Stimulated activated CD4-positive, alpha-beta T cell treated with anti-CD3 and anti-CD28 coated beads, Interleukin-1b, Interleukin-23, amount 100 ng/mL, for 1 hour (primary cell): ENCODE results near the gene CNDP1.

Experiments used
- DNase-seq, 2 donors: peaks; one replicate each; pipeline ENCODE4 v3.0.0-alpha.2; 2020; ENCODE audit warnings: low read depth in 2 of 2

The CNDP1 gene

GRCh38 chr18:74582642-74583041, 48.3 kb downstream of the CNDP1 start:
- no peak for DNase-seq

GRCh38 chr18:74587441-74587840, 53.1 kb downstream of the CNDP1 start:
- DNase-seq: no peak

GRCh38 chr18:74589021-74589420, 54.7 kb downstream of the CNDP1 start:
- DNase-seq: no peak

DNA sequence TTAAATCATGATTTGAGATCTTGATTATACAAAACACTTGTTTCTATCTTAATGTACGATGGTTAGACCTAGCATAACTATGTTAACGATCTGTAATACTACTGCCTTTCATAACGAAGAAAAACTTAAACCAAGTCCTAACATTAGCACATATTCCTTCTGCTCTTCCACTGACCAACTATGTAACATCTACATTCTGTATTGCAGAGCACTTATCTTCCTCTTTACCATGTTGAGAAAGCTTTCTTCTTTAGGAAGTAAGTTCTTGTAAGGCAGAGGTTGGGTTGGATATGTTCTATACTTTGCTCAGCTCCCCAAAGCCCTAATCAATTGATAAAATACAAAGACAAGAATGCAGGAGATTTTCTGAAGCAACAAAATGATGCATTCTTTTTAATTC, 55.5 kb downstream of the CNDP1 start:
- no peak for DNase-seq

GRCh38 chr18:74590671-74591070, 56.4 kb downstream of the CNDP1 start:
- DNase-seq: no peak

DNA sequence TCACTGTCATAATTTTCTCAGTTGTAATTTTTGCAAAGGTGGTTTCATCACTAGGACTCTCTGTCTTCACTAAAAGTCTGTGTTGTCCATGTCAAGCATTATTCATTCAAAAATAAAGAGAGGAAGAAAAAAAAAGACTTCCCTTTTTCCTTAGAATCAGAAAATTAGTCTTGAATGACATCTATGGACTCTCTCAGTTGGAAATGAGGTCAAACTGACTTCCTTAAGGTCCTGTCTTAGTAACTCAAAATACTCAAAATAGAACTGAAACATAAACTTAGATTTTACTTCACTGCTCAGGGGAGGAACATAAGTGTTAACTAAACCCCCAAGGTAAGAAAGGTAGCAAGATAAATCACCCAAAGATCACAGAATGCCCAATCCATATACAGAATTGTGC, 61.1 kb downstream of the CNDP1 start:
- DNase-seq: no peak

DNA sequence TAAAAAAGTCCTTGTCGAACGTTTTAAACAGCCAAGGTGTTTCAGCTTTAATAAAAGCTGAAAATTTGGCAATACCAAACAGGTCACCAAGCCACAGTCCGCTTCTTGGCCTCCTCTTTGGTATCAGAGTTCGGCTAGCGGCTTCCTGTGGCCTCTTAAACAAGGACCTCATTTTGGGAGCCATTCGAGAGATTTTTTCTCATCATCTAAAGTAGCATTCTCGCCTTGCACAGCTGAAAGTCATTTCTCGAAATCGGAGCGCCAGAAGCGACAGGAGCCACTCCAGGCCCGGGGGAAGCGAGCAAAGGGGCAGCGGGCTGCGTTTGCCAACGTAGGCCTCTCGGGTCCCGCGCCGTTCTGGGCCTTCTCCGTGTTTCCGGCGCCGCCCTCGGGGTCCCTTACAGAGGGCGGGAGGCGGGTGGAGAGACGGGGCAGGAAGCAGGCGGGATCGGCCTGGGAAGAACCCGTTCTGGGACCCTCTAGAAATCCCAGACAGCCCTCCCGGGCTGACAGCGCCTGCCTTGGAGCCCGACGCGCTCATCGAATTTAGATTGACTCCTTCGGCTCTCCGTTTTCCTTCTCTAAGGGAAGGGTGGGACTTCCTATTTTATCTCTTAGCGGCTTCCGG, 62.8 kb downstream of the CNDP1 start:
- DNase-seq: peak; percentile 11 to 43

DNA sequence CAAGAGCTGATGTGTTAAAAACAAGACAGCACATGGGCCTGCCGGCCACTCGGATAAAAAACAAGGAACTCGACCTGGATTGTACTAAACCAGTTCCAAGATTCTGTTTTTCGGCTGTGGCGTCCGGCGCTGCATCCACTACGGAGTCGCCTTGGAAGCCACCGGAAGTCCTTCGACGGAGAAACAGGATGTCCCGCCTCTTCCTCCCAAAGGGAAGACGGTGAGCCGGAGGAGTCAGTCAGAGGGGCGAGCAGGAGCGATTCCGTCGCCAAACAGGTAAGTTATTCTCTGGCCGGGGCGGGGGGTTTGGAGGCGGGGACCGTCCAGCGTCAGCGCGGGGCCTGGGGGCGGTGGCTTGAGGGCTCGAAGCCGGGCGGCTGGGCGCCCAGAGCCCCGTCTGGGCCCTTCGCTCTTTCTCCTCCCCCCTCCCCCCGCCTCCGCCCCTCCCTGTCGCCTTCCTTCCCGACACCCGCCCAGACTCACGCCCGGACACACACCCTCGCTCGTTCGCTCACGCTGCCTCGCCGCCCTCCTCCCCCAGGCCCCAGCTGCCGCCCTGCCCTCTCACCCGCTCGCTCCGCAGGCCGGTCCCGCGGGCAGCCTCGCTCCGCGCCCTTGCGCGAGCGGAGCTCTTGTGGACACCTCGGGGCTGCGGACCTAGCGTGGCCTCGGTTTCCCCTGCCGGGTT, 63.5 kb downstream of the CNDP1 start, which contains the start of gene ZNF407:
Gene ZNF407, plus strand, starts transcription at position 209 of the 688 bp plus-strand sequence. CDS start 33,150 bp downstream, outside the sequence.
- DNase-seq: peak; percentile 58 to 67

DNA sequence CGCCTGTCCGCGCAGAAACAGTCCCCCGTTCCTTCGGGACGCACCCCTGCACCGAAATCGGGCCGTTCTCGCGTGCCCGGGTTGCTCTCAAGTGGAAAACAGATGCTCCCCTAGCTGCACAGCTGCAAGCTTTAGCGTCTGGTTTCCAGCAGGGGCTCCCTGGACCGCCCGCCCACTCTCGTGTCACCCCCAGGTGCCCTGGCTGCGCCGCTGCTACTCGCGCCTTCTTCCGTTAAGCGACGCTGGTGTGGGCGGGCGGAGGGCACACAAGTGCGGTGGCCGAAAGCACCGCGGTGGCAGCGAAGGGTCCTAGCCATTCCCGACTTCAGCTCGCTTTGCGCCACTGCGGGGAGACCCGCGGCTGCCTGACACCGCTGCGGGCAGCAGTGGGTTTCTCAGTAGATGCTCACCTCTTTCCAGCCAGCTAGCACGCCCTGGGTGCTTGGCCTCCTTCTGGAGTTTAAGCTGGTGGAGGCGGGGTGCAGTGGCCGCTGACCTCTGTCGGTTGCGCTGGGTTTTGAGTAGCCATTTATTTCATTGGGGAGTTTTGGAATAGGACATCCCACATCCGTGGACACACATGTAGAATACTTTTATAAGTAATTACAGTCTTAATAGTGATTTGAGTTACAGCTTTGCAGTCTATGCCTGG, 64.2 kb downstream of the CNDP1 start:
- DNase-seq: peak; percentile 22 to 39

GRCh38 chr18:74604361-74604760, 70.1 kb downstream of the CNDP1 start:
- no peak for DNase-seq

DNA sequence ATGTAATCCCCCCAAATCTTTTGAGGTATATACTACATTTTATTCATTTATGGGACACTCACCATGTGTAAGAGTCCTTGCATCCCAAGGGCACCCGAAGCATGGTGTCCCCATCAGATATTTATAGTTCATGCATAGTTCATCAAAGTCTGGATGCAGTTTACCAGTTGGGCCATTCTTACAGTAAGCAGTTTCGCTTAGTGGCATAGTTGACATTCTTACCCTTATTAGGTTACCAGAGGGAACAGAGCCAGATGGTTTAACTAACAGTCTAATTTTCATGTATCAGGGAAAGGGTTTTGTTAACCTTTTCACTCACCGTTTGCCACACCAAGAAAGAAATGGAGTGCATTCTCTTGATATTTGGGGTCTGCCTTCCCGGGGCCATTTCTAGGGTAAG, 70.5 kb downstream of the CNDP1 start:
- no peak for DNase-seq

GRCh38 chr18:74608681-74609080, 74.4 kb downstream of the CNDP1 start:
- DNase-seq: no peak

- DNase-seq: no peak
These were observed 75.2 kb downstream of the CNDP1 start for GRCh38 chr18:74609535-74609934.

GRCh38 chr18:74610051-74610615, 75.8 kb downstream of the CNDP1 start:
- no peak for DNase-seq

GRCh38 chr18:74610860-74611259, 76.6 kb downstream of the CNDP1 start:
- no peak for DNase-seq

- DNase-seq: no peak
These were observed 77.5 kb downstream of the CNDP1 start for GRCh38 chr18:74611765-74612164.

- DNase-seq: no peak
These were observed 79.1 kb downstream of the CNDP1 start for GRCh38 chr18:74613381-74613780.

- DNase-seq: no peak
These were observed 82.2 kb downstream of the CNDP1 start for GRCh38 chr18:74616494-74616893.

- no peak for DNase-seq
These were observed 83.2 kb downstream of the CNDP1 start for GRCh38 chr18:74617486-74617885.

GRCh38 chr18:74622072-74622471, 87.8 kb downstream of the CNDP1 start:
- DNase-seq: no peak

DNA sequence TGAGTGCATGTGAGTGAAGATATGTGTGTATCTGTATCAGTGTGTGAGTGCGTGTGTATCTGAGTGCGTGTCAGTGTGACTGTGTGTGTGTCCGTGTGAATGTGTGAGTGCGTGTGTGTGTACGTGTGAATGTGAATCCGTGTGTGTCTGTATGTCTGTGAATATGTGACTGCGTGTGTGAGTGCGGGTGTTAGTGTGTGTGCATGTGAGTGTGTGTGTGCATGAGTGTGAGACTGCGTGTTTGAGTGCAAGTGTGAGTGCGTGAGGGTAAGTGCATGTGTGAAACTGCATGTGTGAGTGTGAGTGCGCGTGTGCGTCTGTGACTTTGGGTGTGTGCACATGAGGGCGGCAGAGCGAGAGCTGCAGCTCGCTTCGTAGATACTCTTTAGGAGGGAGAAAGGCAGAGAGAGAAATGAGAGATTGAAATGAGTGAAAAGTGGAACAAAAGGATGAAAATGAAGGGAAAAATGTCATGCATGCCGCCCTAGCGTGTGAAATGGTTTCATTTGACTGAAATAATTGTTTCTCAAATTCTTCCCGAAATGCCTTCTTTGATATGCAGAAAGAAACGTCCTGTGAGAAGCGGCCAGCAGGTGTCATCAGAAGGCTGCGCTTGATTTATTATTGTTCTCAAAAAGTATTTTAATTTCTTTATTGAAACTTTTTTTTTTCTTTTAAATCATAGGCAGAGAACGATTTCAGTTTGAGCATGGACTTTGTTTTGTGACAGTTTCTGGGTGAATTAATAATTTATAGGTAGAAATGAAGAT, 88.9 kb downstream of the CNDP1 start:
- DNase-seq: no peak

GRCh38 chr18:74624466-74624865, 90.2 kb downstream of the CNDP1 start:
- DNase-seq: no peak
